Fibroblast of lung (primary cell): ENCODE measurements around the gene CMTM1. TPM values are rescaled to one million over a fixed set of nuclear protein-coding genes. Genes with fewer than 3 reads are reported as not detected.

Experiments
- DNase-seq, 2 donors: peaks; one replicate each; pipeline versions ENCODE4 v3.0.0 to v3.0.0-alpha.2; 2010; ENCODE audit warnings: low read depth in 2 of 2
- H2AFZ ChIP-seq: 2 replicates; pipeline ENCODE4 v1.5.1; 2012; ENCODE audit warnings: low read length, control low read depth, inconsistent platforms
- H3K27ac ChIP-seq: 2 replicates; pipeline ENCODE4 v1.5.1; 2011; ENCODE audit warnings: low read length, control low read depth; ENCODE audit not compliant: insufficient read depth
- H3K27me3 ChIP-seq: 2 replicates; pipeline ENCODE4 v1.5.1; 2011; ENCODE audit warnings: mild to moderate bottlenecking, low read length; ENCODE audit not compliant: control insufficient read depth, insufficient read depth
- H3K36me3 ChIP-seq: 2 replicates; pipeline ENCODE4 v1.5.1; 2011; ENCODE audit warnings: low read length; ENCODE audit not compliant: control insufficient read depth, insufficient read depth
- H3K4me1 ChIP-seq: 2 replicates; pipeline ENCODE4 v1.5.1; 2011; ENCODE audit warnings: low read length; ENCODE audit not compliant: control insufficient read depth, insufficient read depth; ENCODE audit errors: extremely low read depth
- H3K4me2 ChIP-seq: 2 replicates; pipeline ENCODE4 v1.5.1; 2011; ENCODE audit warnings: low read length, control low read depth; ENCODE audit not compliant: insufficient read depth; ENCODE audit errors: extremely low read depth
- H3K4me3 ChIP-seq, 4 experiments: fragments of 200-600 bp in 1 of 4; sonication (generic) in 1 of 4; replicated peaks in 1 of 4; 2 replicates each; pipeline ENCODE4 v1.5.1; 2011 to 2016; ENCODE audit warnings: low read length in 4 of 4, low read depth in 3 of 4, mild to moderate bottlenecking in 3 of 4, control low read depth in 2 of 4, inconsistent platforms in 1 of 4, mixed read lengths in 1 of 4; ENCODE audit not compliant: insufficient read depth in 1 of 4; ENCODE audit errors: control extremely low read depth in 1 of 4
- H3K79me2 ChIP-seq: 2 replicates; pipeline ENCODE4 v1.5.1; 2012; ENCODE audit warnings: mild to moderate bottlenecking, low read length, inconsistent platforms; ENCODE audit not compliant: control insufficient read depth, insufficient read depth
- H3K9ac ChIP-seq: 2 replicates; pipeline ENCODE4 v1.5.1; 2011; ENCODE audit warnings: mild to moderate bottlenecking, low read length, control low read depth; ENCODE audit not compliant: insufficient read depth
- H3K9me3 ChIP-seq: 2 replicates; pipeline ENCODE4 v1.5.1; 2012; ENCODE audit warnings: low read depth, low read length; ENCODE audit not compliant: control insufficient read depth, insufficient read depth
- H4K20me1 ChIP-seq: 2 replicates; pipeline ENCODE4 v1.5.1; 2011; ENCODE audit warnings: low read length; ENCODE audit not compliant: control insufficient read depth, insufficient read depth; ENCODE audit errors: extremely low read depth
- CTCF ChIP-seq, 2 donors: IDR thresholded peaks in 1 of 2; conservative IDR thresholded peaks in 1 of 2; 1 replicate in 1 of 2; 2 replicates in 1 of 2; pipeline ENCODE4 v1.5.1; 2011 to 2012; ENCODE audit warnings: low read length in 2 of 2, control low read depth in 1 of 2, inconsistent platforms in 1 of 2, low read depth in 1 of 2, mild to moderate bottlenecking in 1 of 2
- EZH2 ChIP-seq: IDR thresholded peaks from 2 replicates; pipeline ENCODE4 v1.5.1; 2012; ENCODE audit warnings: low read length, control low read depth, mild to moderate bottlenecking; ENCODE audit errors: missing control alignments
- polyA plus RNA-seq, 2 donors: library from polyadenylated mRNA; depleted of rRNA in 1 of 2; stranded (reverse) in 1 of 2; unstranded in 1 of 2; fragments of >200 nt; gene quantifications; 2 replicates each; pipeline ENCODE4 v1.2.1, GENCODE V29; 2011 to 2012; ENCODE audit warnings: missing spikeins in 1 of 2
- total RNA-seq: library from RNA; depleted of rRNA; stranded (reverse); fragments of >200 nt; gene quantifications from 2 replicates; pipeline ENCODE4 v1.2.1, GENCODE V29; 2014

CMTM1 gene
- total and polyA plus RNA-seq, 2 donors (not counting 1 experiment from before 2014, with no cell fraction given): 0.99 to 1.5 TPM

DNA sequence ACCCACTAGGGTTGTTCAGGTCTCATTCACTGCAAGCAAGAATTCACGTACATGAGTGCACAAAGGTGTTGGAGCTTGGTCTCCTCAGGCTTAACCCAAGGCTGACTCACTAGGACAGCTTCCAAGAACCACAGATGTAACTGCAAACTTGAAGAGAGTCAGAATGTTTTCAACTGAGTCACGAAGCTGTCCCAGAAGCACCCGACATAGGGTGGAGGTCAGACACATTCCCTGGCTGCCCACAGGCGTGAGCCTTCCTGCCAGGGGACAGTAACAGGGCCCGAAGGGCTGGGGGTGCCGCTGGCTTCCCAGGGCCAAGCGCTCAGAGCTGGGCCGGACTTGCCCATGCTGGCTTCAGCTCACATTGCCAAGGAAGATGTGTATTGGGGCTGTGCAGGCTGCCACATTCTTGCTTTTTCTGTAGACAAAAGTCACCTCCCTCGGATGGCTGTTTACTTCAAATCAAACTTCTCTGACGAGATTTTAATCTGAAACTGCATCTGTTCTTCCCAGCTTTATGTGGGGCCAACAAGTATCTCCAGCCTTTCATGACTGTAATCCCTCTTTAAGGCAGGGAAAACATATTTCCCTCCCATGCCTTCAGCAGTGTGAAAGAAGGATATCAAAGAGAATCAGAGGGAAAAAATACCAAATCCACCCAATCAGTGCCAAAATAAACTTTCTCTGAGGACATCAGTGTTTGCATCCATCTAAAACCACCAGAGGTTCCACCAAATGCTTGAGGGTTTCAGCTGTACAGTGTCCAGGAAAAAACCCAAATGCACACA lies 52.5 kb downstream of the CMTM1 start:
- Histone ChIP-seq H4K20me1 (no peaks in the 10 kb centered on the region), H3K27ac (peak overlapping the region; percentile 73), H3K9ac (peak overlapping the region; percentile 20), H3K4me1 (peaks cover 24% of the 10 kb centered on the region), H3K79me2 (no peaks in the 10 kb centered on the region), H3K27me3 (no peaks in the 10 kb centered on the region), H3K9me3 (no peaks in the 10 kb centered on the region), H3K4me3 (peak overlapping the region in 1 of 4 experiments; percentile 11), H3K4me2 (peak overlapping the region; percentile 87), H3K36me3 (no peaks in the 10 kb centered on the region), H2AFZ (no peak overlapping the region)
- DNase-seq: peak; percentile 94 to 99
- no peak for TF ChIP-seq CTCF (conservative IDR thresholded peaks at IDR 0.05 in 1 of 2, IDR thresholded peaks at IDR 0.05 in 1 of 2; ENCODE audit: low read depth in 1 of 2, low read length in 2 of 2)
- no peak for TF ChIP-seq EZH2

- Histone ChIP-seq H3K27ac (peak overlapping the region; percentile 73), H2AFZ (no peak overlapping the region), H3K4me2 (peak overlapping the region; percentile 87), H4K20me1 (no peaks in the 10 kb centered on the region), H3K9me3 (no peaks in the 10 kb centered on the region), H3K79me2 (no peaks in the 10 kb centered on the region), H3K4me1 (peaks cover 24% of the 10 kb centered on the region), H3K9ac (no peak overlapping the region), H3K4me3 (no peak overlapping the region), H3K27me3 (no peaks in the 10 kb centered on the region), H3K36me3 (no peaks in the 10 kb centered on the region)
- no peak for TF ChIP-seq EZH2
- no peak for TF ChIP-seq CTCF (conservative IDR thresholded peaks at IDR 0.05 in 1 of 2, IDR thresholded peaks at IDR 0.05 in 1 of 2; ENCODE audit: low read depth in 1 of 2, low read length in 2 of 2)
- DNase-seq: peak; percentile 67 to 86
Measured at GRCh38 chr16:66619534-66620428, 53.5 kb downstream of the CMTM1 start.

- Histone ChIP-seq H3K27me3 (no peaks in the 10 kb centered on the region), H3K4me3 (no peak overlapping the region), H4K20me1 (no peaks in the 10 kb centered on the region), H3K9ac (no peak overlapping the region), H2AFZ (no peak overlapping the region), H3K27ac (no peak overlapping the region), H3K4me2 (no peak overlapping the region), H3K79me2 (no peaks in the 10 kb centered on the region), H3K4me1 (peaks cover 24% of the 10 kb centered on the region), H3K9me3 (no peaks in the 10 kb centered on the region), H3K36me3 (no peaks in the 10 kb centered on the region)
- TF ChIP-seq EZH2: no peak
- no peak for TF ChIP-seq CTCF (conservative IDR thresholded peaks at IDR 0.05 in 1 of 2, IDR thresholded peaks at IDR 0.05 in 1 of 2; ENCODE audit: low read depth in 1 of 2, low read length in 2 of 2)
- DNase-seq: no peak
Measured at GRCh38 chr16:66620429-66620795, 54.2 kb downstream of the CMTM1 start.
